Endodermal cell (in vitro differentiated cells): Measurements from ENCODE around the gene PYGM. TPM values are rescaled to one million over a fixed set of nuclear protein-coding genes. Genes with fewer than 3 reads are reported as not detected.

Source experiments
- DNase-seq: peaks from one replicate; pipeline ENCODE4 v3.0.0-alpha.2; 2017
- H3K27ac ChIP-seq: 2 replicates; pipeline ENCODE4 v1.5.1; 2013; ENCODE audit warnings: mild to moderate bottlenecking, low read depth, low read length, moderate library complexity
- H3K27me3 ChIP-seq: 2 replicates; pipeline ENCODE4 v1.6.1; 2013; ENCODE audit warnings: mild to moderate bottlenecking, low read length, moderate library complexity; ENCODE audit not compliant: insufficient read depth, control insufficient read depth, poor library complexity, severe bottlenecking
- H3K36me3 ChIP-seq: 2 replicates; pipeline ENCODE4 v1.7.0; 2013; ENCODE audit warnings: mild to moderate bottlenecking, low read length, moderate library complexity; ENCODE audit not compliant: control insufficient read depth, insufficient read depth
- H3K4me1 ChIP-seq: one replicate; pipeline ENCODE4 v1.7.0; 2013; ENCODE audit warnings: low read length; ENCODE audit not compliant: control insufficient read depth, insufficient read depth
- H3K4me3 ChIP-seq: 2 replicates; pipeline ENCODE4 v1.5.1; 2013; ENCODE audit warnings: mild to moderate bottlenecking, low read length, moderate library complexity
- H3K9ac ChIP-seq: 2 replicates; pipeline ENCODE4 v1.6.1; 2013; ENCODE audit warnings: mild to moderate bottlenecking, low read length, moderate library complexity; ENCODE audit not compliant: poor library complexity, severe bottlenecking; ENCODE audit errors: extremely low read depth
- H3K9me3 ChIP-seq: 2 replicates; pipeline ENCODE4 v1.6.1; 2013; ENCODE audit warnings: mild to moderate bottlenecking, low read length, moderate library complexity; ENCODE audit not compliant: control insufficient read depth
- H3K27ac Mint-ChIP-seq: 2 replicates; pipeline ENCODE4 v1.8.0; 2020; ENCODE audit warnings: mixed read lengths
- H3K27me3 Mint-ChIP-seq: 2 replicates; pipeline ENCODE4 v1.8.0; 2021; ENCODE audit warnings: mild to moderate bottlenecking, mixed read lengths; ENCODE audit not compliant: insufficient read depth
- H3K36me3 Mint-ChIP-seq: 2 replicates; pipeline ENCODE4 v1.8.0; 2020; ENCODE audit warnings: low read depth, mixed read lengths
- H3K4me1 Mint-ChIP-seq: 2 replicates; pipeline ENCODE4 v1.8.0; 2020; ENCODE audit warnings: mixed read lengths
- H3K4me3 Mint-ChIP-seq: 2 replicates; pipeline ENCODE4 v1.8.0; 2020; ENCODE audit warnings: mild to moderate bottlenecking, moderate library complexity, mixed read lengths
- H3K9me3 Mint-ChIP-seq: 2 replicates; pipeline ENCODE4 v1.8.0; 2020; ENCODE audit warnings: mild to moderate bottlenecking, mixed read lengths
- CTCF ChIP-seq: fragments of 200-600 bp; sonication (generic); conservative IDR thresholded peaks from 2 replicates; pipeline ENCODE4 v1.5.0; 2021; ENCODE audit warnings: antibody characterized with exemption, mild to moderate bottlenecking
- WGBS, 2 experiments: methylation state at CpG; one replicate each; pipeline versions ENCODE4 v1.1.5 to v1.1.7; 2013; ENCODE audit warnings: missing lambda C conversion rate in 2 of 2, mixed read lengths in 1 of 2; ENCODE audit not compliant: insufficient coverage in 1 of 2, insufficient read length in 1 of 2; 5-methylcytosine and 5-hydroxymethylcytosine counted together
- total RNA-seq, 2 donors: library from RNA; stranded (reverse); fragmentation: NEBNext Ultra II Directional in 1 of 2; extraction: Animal tissue kit (Norgen Biotek cat#: 25700) in 1 of 2; gene quantifications; 2 replicates in 1 of 2; 3 replicates in 1 of 2; pipeline ENCODE4 v1.2.1, GENCODE V29; 2021

PYGM gene
- total RNA-seq, 2 donors from 2014 or later = 1.1 to 1.2 TPM

- no peaks in the 10 kb centered on the region for H3K27me3 ChIP-seq
- H3K36me3 ChIP-seq = no peaks in the 10 kb centered on the region
- WGBS, 2 experiments = 88 to 91% methylated on average over 4 to 7 of the region's 9 CpGs
- Mint-ChIP-seq H3K4me1 (no peaks in the 10 kb centered on the region), H3K4me3 (no peak overlapping the region), H3K36me3 (peaks cover 6% of the 10 kb centered on the region), H3K27ac (no peak overlapping the region), H3K9me3 (no peaks in the 10 kb centered on the region), H3K27me3 (no peaks in the 10 kb centered on the region)
- H3K4me3 ChIP-seq = no peak overlapping the region
- no peaks in the 10 kb centered on the region for H3K4me1 ChIP-seq
- TF ChIP-seq CTCF = no peak
- no peak overlapping the region for H3K9ac ChIP-seq
- no peak for DNase-seq
- no peak overlapping the region for H3K27ac ChIP-seq
- H3K9me3 ChIP-seq = no peaks in the 10 kb centered on the region
Measured at GRCh38 chr11:64788321-64789215, 28.8 kb upstream of the PYGM start.

- TF ChIP-seq CTCF = peak; percentile 91
- Histone ChIP-seq H3K4me1 (no peaks in the 10 kb centered on the region), H3K27ac (no peak overlapping the region), H3K9me3 (no peaks in the 10 kb centered on the region), H3K27me3 (no peaks in the 10 kb centered on the region), H3K4me3 (no peak overlapping the region), H3K9ac (no peak overlapping the region), H3K36me3 (no peaks in the 10 kb centered on the region)
- peak; percentile 92 for DNase-seq
- no peak overlapping the region for H3K27ac Mint-ChIP-seq
- 60 to 67% methylated on average over 10 to 15 of the region's 15 CpGs for WGBS, 2 experiments
- no peaks in the 10 kb centered on the region for H3K9me3 Mint-ChIP-seq
- no peaks in the 10 kb centered on the region for H3K4me1 Mint-ChIP-seq
- H3K27me3 Mint-ChIP-seq = no peaks in the 10 kb centered on the region
- H3K36me3 Mint-ChIP-seq = peaks cover 6% of the 10 kb centered on the region
- H3K4me3 Mint-ChIP-seq = no peak overlapping the region
Measured at GRCh38 chr11:64787526-64788320, 27.9 kb upstream of the PYGM start.

- H3K36me3 Mint-ChIP-seq = peaks cover 6% of the 10 kb centered on the region
- Histone ChIP-seq H3K9ac (no peak overlapping the region), H3K9me3 (no peaks in the 10 kb centered on the region), H3K4me1 (no peaks in the 10 kb centered on the region), H3K4me3 (no peak overlapping the region), H3K27me3 (no peaks in the 10 kb centered on the region), H3K27ac (no peak overlapping the region), H3K36me3 (no peaks in the 10 kb centered on the region)
- no peaks in the 10 kb centered on the region for H3K9me3 Mint-ChIP-seq
- no peak overlapping the region for H3K4me3 Mint-ChIP-seq
- WGBS, 2 experiments = 91 to 99% methylated on average over 8 to 10 of the region's 10 CpGs
- no peak overlapping the region for H3K27ac Mint-ChIP-seq
- H3K4me1 Mint-ChIP-seq = no peaks in the 10 kb centered on the region
- DNase-seq = no peak
- no peaks in the 10 kb centered on the region for H3K27me3 Mint-ChIP-seq
- TF ChIP-seq CTCF = no peak
Measured at GRCh38 chr11:64786308-64786707, 26.5 kb upstream of the PYGM start.
